Stomach (tissue), 4 donors: ENCODE data around the gene CUTC.

Experiments
- CTCF ChIP-seq, 7 experiments: fragments of 450-650 bp in 4 of 7; fragments of 200-600 bp in 3 of 7; sonication (generic) in 3 of 7; IDR thresholded peaks; one replicate each; pipeline ENCODE4 v1.5.1; 2016 to 2019; ENCODE audit warnings: antibody characterized with exemption in 7 of 7, control low read depth in 2 of 7, mild to moderate bottlenecking in 1 of 7
- POLR2A ChIP-seq, 4 donors: fragments of 450-650 bp; IDR thresholded peaks; one replicate each; pipeline ENCODE4 v1.6.1; 2016; ENCODE audit warnings: antibody characterized with exemption in 4 of 4, control low read depth in 2 of 4, mild to moderate bottlenecking in 1 of 4, moderate library complexity in 1 of 4

DNA sequence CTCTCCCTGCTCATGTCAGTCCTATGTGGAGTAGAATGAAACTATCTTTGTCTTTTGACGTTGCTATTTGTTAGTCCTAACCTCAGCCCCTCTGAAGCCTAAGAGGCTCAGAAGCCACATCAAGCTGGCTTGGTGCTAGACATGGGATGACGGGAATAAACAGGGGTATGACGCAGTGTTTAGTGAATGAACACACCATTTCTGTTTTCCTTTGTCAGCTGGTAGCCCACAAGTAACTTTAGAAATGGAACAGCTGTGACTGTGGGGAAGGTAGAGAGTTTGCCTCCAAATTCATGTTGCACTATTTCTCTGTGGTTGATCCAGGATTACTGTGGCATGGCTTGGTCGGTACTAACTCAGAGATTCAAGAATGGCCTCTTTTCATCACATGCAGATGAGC, 31.4 kb upstream of the CUTC start:
- TF ChIP-seq CTCF (IDR thresholded peaks at IDR 0.05), result no peak
- no peak for TF ChIP-seq POLR2A (IDR thresholded peaks at IDR 0.05)
